Calu3 (cell line): ENCODE measurements around the gene GMDS. TPM values are rescaled to one million over a fixed set of nuclear protein-coding genes. Genes with fewer than 3 reads are reported as not detected.

Experiments used
- BruUV-seq: library from RNA; stranded (reverse); fragments of 400-500 nt; replicated peaks from 2 replicates; lab custom pipeline; 2021; lab: Mats Ljungman, UMichigan
- CTCF ChIA-PET: fragments of 300-600 bp; sonication (Branson Sonifier 250); formaldehyde crosslinking; loops from one replicate; lab custom pipeline; 2022; ENCODE audit warnings: antibody characterized with exemption; lab: Charles Lee
- DNase-seq: peaks from one replicate; pipeline ENCODE4 v3.0.0; 2022
- H3K27ac Mint-ChIP-seq: one replicate; pipeline ENCODE4 v1.8.0; 2022; ENCODE audit warnings: mixed read lengths; ENCODE audit not compliant: unreplicated experiment
- H3K27me3 Mint-ChIP-seq: one replicate; pipeline ENCODE4 v1.8.0; 2022; ENCODE audit warnings: mixed read lengths; ENCODE audit not compliant: unreplicated experiment
- H3K36me3 Mint-ChIP-seq: one replicate; pipeline ENCODE4 v1.8.0; 2022; ENCODE audit warnings: mild to moderate bottlenecking, moderate library complexity, mixed read lengths; ENCODE audit not compliant: insufficient read depth, unreplicated experiment
- H3K4me1 Mint-ChIP-seq: one replicate; pipeline ENCODE4 v1.8.0; 2022; ENCODE audit warnings: mild to moderate bottlenecking, low read depth, mixed read lengths; ENCODE audit not compliant: unreplicated experiment
- H3K4me3 Mint-ChIP-seq: one replicate; pipeline ENCODE4 v1.8.0; 2022; ENCODE audit warnings: mild to moderate bottlenecking, low read depth, moderate library complexity, mixed read lengths; ENCODE audit not compliant: unreplicated experiment
- H3K9me3 Mint-ChIP-seq: one replicate; pipeline ENCODE4 v1.8.0; 2022; ENCODE audit warnings: low read depth, mixed read lengths; ENCODE audit not compliant: unreplicated experiment
- intact Hi-C: fragments of 100-400 bp; cut with micrococcal nuclease; formaldehyde crosslinking; loops from one replicate; pipeline ENCODE4 v1.10.0; 2022; ENCODE audit not compliant: unreplicated experiment
- total RNA-seq: library from RNA; stranded (reverse); gene quantifications from 2 replicates; pipeline ENCODE4 v1.2.3, GENCODE V29; 2022
- TF ChIP-seq, protein P1 (sequence below): fragments of 200-600 bp; IDR thresholded peaks from one replicate; pipeline ENCODE4 v1.8.0; 2022; ENCODE audit warnings: antibody characterized with exemption; ENCODE audit not compliant: unreplicated experiment

The GMDS gene
- total RNA-seq, 1 experiment from 2014 or later: 58.2 TPM

DNA sequence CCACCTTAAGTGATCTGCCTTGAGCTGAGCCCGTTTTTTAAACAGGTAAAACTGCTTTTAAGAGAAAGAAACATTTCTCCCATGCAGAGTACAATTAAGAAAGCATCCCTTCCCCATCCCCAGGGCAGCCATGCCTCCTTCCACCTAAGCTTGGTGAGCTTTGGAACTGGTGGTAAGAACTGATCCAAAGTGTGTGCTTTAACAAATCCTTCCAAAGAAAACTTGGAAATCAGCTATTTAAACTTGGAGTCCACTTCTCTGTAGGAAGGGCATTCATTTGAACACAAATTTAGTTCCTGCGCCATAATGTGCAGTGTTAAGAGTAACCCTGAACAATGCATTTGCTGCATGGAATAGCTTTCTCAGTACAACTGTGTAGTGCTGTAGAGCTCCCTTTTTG, 17.0 kb downstream of the GMDS start:
- CTCF ChIA-PET: no interaction called here
- H3K27ac Mint-ChIP-seq: no peak overlapping the region
- H3K36me3 Mint-ChIP-seq: peaks cover 7% of the 10 kb centered on the region
- TF ChIP-seq, protein P1, sequence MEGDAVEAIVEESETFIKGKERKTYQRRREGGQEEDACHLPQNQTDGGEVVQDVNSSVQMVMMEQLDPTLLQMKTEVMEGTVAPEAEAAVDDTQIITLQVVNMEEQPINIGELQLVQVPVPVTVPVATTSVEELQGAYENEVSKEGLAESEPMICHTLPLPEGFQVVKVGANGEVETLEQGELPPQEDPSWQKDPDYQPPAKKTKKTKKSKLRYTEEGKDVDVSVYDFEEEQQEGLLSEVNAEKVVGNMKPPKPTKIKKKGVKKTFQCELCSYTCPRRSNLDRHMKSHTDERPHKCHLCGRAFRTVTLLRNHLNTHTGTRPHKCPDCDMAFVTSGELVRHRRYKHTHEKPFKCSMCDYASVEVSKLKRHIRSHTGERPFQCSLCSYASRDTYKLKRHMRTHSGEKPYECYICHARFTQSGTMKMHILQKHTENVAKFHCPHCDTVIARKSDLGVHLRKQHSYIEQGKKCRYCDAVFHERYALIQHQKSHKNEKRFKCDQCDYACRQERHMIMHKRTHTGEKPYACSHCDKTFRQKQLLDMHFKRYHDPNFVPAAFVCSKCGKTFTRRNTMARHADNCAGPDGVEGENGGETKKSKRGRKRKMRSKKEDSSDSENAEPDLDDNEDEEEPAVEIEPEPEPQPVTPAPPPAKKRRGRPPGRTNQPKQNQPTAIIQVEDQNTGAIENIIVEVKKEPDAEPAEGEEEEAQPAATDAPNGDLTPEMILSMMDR: no peak
- peaks cover 62% of the 10 kb centered on the region for H3K4me1 Mint-ChIP-seq
- H3K9me3 Mint-ChIP-seq: no peaks in the 10 kb centered on the region
- H3K27me3 Mint-ChIP-seq: no peaks in the 10 kb centered on the region
- no TSS peak for BruUV-seq
- intact Hi-C loops: loop anchor here (10.0 kb wide), 1 partner anchor 466 kb away; no protein-coding TSS in a partner anchor
- H3K4me3 Mint-ChIP-seq: no peak overlapping the region
- no peak for DNase-seq

GRCh38 chr6:2226775-2227174, 18.6 kb downstream of the GMDS start:
- DNase-seq: no peak
- CTCF ChIA-PET: interaction anchor here (0.6 kb wide), 1 partner anchor 30 kb away, joined by 4 read pairs; no protein-coding TSS in a partner anchor
- TF ChIP-seq, protein P1: no peak
- H3K27ac Mint-ChIP-seq: peak overlapping the region; percentile 78
- H3K4me1 Mint-ChIP-seq: peaks cover 69% of the 10 kb centered on the region
- H3K36me3 Mint-ChIP-seq: peaks cover 7% of the 10 kb centered on the region
- H3K4me3 Mint-ChIP-seq: no peak overlapping the region
- intact Hi-C loops: loop anchor here (10.0 kb wide), 1 partner anchor 468 kb away; no protein-coding TSS in a partner anchor
- H3K27me3 Mint-ChIP-seq: no peaks in the 10 kb centered on the region
- BruUV-seq: no TSS peak
- H3K9me3 Mint-ChIP-seq: no peaks in the 10 kb centered on the region

- Mint-ChIP-seq H3K9me3 (no peaks in the 10 kb centered on the region), H3K4me1 (peaks cover 66% of the 10 kb centered on the region), H3K4me3 (peak overlapping the region; percentile 57), H3K27ac (peak overlapping the region; percentile 78), H3K36me3 (peaks cover 7% of the 10 kb centered on the region), H3K27me3 (no peaks in the 10 kb centered on the region)
- TF ChIP-seq, protein P1: no peak
- peak; percentile 24 for DNase-seq
- intact Hi-C loops: loop anchor here (10.0 kb wide), 1 partner anchor 469 kb away; no protein-coding TSS in a partner anchor
- no TSS peak for BruUV-seq
- CTCF ChIA-PET: interaction anchor here (1.2 to 1.4 kb wide), 2 partner anchors 16 kb away, joined by 4 to 7 read pairs; no protein-coding TSS in a partner anchor
Observed at GRCh38 chr6:2225422-2226392, 19.7 kb downstream of the GMDS start.

- CTCF ChIA-PET: interaction anchor here (1.2 to 1.4 kb wide), 2 partner anchors 16 to 17 kb away, joined by 4 to 7 read pairs; no protein-coding TSS in a partner anchor
- no TSS peak for BruUV-seq
- DNase-seq: no peak
- Mint-ChIP-seq H3K27ac (peak overlapping the region; percentile 78), H3K27me3 (no peaks in the 10 kb centered on the region), H3K4me1 (peaks cover 66% of the 10 kb centered on the region), H3K9me3 (no peaks in the 10 kb centered on the region), H3K36me3 (peaks cover 7% of the 10 kb centered on the region), H3K4me3 (peak overlapping the region; percentile 57)
- intact Hi-C loops: loop anchor here (10.0 kb wide), 1 partner anchor 470 kb away; no protein-coding TSS in a partner anchor
- TF ChIP-seq, protein P1: no peak
Observed at GRCh38 chr6:2224847-2225382, 20.5 kb downstream of the GMDS start.
